ENCODE measurements around the gene ABCA12.

ABCA12 gene

DNA sequence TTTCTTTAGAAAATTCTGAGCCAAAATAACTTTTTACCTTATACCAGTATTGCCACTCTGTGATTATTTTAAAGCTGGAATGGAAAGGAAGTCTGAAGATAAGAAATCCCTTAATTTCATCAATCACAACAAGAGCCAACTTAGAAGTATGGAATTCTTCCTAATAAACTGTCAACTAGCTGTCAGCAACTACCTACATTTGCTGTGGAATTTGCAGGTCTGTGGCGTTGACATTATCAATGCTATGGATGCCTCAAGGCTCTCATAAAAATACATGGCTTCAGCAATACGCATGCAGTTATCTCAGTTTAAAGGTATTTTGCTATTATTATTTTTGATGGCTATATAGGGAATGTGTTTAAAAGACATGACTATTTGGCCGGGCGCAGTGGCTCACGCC lies 108.5 kb downstream of the ABCA12 start:
- TF ChIP-seq TAF1 (IDR thresholded peaks at IDR 0.05; ENCODE audit: borderline replicate concordance, insufficient read depth, low read length): no peak
- TF ChIP-seq, protein P1, sequence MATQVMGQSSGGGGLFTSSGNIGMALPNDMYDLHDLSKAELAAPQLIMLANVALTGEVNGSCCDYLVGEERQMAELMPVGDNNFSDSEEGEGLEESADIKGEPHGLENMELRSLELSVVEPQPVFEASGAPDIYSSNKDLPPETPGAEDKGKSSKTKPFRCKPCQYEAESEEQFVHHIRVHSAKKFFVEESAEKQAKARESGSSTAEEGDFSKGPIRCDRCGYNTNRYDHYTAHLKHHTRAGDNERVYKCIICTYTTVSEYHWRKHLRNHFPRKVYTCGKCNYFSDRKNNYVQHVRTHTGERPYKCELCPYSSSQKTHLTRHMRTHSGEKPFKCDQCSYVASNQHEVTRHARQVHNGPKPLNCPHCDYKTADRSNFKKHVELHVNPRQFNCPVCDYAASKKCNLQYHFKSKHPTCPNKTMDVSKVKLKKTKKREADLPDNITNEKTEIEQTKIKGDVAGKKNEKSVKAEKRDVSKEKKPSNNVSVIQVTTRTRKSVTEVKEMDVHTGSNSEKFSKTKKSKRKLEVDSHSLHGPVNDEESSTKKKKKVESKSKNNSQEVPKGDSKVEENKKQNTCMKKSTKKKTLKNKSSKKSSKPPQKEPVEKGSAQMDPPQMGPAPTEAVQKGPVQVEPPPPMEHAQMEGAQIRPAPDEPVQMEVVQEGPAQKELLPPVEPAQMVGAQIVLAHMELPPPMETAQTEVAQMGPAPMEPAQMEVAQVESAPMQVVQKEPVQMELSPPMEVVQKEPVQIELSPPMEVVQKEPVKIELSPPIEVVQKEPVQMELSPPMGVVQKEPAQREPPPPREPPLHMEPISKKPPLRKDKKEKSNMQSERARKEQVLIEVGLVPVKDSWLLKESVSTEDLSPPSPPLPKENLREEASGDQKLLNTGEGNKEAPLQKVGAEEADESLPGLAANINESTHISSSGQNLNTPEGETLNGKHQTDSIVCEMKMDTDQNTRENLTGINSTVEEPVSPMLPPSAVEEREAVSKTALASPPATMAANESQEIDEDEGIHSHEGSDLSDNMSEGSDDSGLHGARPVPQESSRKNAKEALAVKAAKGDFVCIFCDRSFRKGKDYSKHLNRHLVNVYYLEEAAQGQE (IDR thresholded peaks at IDR 0.05; ENCODE audit: insufficient read depth in 1 of 2, low read depth in 2 of 2, low read length in 2 of 2): no peak
- TF ChIP-seq SIN3A (IDR thresholded peaks at IDR 0.05; ENCODE audit: borderline replicate concordance, insufficient read depth, low read length): no peak
- TF ChIP-seq FOXP2 (optimal IDR thresholded peaks at IDR 0.05; ENCODE audit: borderline replicate concordance, extremely low read depth, extremely low read length, insufficient read depth): no peak

DNA sequence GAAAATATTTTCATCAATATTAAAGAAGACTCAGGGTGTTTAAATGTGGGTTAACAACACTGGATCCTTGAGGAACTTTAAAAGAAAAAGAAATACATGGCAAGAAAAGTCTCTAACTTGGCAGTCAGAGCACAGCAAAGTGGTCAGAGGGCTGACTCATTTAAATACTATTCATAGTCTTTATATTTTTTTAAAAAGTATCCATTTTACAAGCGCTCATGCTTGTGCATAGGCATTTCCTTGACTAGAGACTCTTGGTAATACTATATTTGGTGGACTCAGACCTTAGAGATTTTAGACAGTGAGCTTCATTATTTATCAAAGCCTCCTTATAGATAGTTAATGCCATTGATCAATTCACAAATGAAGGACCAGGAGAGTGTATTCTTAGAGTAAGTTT lies 110.2 kb downstream of the ABCA12 start:
- no peak for TF ChIP-seq SIN3A (IDR thresholded peaks at IDR 0.05; ENCODE audit: borderline replicate concordance, insufficient read depth, low read length)
- TF ChIP-seq, protein P1 (IDR thresholded peaks at IDR 0.05; ENCODE audit: insufficient read depth in 1 of 2, low read depth in 2 of 2, low read length in 2 of 2): no peak
- no peak for TF ChIP-seq POLR2AphosphoS5 (IDR thresholded peaks at IDR 0.05; ENCODE audit: low read depth, low read length)
- TF ChIP-seq TAF1 (IDR thresholded peaks at IDR 0.05; ENCODE audit: borderline replicate concordance, insufficient read depth, low read length): no peak
- TF ChIP-seq FOXP2 (optimal IDR thresholded peaks at IDR 0.05; ENCODE audit: borderline replicate concordance, extremely low read depth, extremely low read length, insufficient read depth): no peak

DNA sequence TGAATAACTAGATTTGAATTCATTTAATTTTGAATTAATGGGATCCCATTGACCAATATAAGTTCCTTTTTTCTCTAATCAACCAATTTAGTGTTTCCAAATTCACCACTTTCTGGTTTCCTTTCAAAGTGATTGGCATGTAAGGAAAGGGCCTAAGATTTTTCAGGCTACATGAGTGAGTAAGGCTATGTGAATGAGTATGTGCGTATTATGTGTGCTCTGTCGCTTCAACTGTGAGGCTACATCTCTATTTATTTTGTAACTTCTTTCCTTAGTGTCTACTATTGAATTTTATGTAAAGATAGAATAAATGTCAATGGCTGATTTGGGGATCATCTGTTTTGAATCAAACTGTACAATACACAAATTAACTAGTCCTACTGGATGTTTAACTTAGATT lies 110.6 kb downstream of the ABCA12 start:
- TF ChIP-seq SIN3A (IDR thresholded peaks at IDR 0.05; ENCODE audit: borderline replicate concordance, insufficient read depth, low read length) (no peak), POLR2AphosphoS5 (IDR thresholded peaks at IDR 0.05; ENCODE audit: low read depth, low read length) (no peak), TAF1 (IDR thresholded peaks at IDR 0.05; ENCODE audit: borderline replicate concordance, insufficient read depth, low read length) (no peak), FOXP2 (optimal IDR thresholded peaks at IDR 0.05; ENCODE audit: borderline replicate concordance, extremely low read depth, extremely low read length, insufficient read depth) (no peak)
- TF ChIP-seq, protein P1 (IDR thresholded peaks at IDR 0.05; ENCODE audit: insufficient read depth in 1 of 2, low read depth in 2 of 2, low read length in 2 of 2): no peak

DNA sequence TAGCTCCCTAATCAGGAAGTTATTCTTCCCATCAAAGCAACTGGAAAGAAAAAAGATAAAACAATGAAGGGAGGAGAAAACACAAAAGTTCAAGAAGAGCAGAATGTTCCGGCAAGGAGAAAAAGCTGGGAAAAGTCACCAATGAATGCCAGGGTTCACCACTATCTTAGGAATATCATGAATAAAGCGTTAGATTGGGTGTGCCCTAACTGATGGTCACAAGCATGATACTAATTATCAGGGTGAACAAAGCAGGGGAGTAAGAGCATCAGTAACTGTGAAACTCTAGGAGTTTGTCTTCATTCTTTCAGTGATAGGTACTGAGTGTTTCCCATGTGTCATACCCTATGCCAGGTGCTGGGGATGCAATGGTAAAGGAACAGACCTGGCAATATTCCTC lies 115.5 kb downstream of the ABCA12 start:
- TF ChIP-seq, protein P1 (IDR thresholded peaks at IDR 0.05; ENCODE audit: insufficient read depth in 1 of 2, low read depth in 2 of 2, low read length in 2 of 2): no peak
- no peak for TF ChIP-seq TAF1 (IDR thresholded peaks at IDR 0.05; ENCODE audit: borderline replicate concordance, insufficient read depth, low read length)
- TF ChIP-seq POLR2AphosphoS5 (IDR thresholded peaks at IDR 0.05; ENCODE audit: low read depth, low read length): no peak
- TF ChIP-seq FOXP2 (optimal IDR thresholded peaks at IDR 0.05; ENCODE audit: borderline replicate concordance, extremely low read depth, extremely low read length, insufficient read depth): no peak
- TF ChIP-seq SIN3A (IDR thresholded peaks at IDR 0.05; ENCODE audit: borderline replicate concordance, insufficient read depth, low read length): no peak

DNA sequence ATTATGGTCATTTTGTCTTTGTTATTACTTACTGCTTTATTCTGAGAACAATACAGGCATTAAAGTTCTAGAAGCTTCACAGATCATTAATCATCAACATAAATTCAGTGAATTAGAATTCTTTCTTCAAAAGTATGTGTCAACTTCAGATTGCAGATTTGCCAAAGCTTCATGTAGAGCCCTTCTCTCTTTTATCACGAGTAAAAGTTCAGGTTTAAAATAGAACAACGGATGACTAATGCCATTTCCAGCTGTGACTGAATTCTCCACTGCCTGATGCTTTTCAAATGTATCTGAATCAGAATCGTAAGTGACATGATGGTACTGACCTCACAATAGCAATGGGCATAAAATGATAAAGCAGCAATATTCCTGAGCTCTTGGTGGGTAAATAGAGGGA lies 116.0 kb downstream of the ABCA12 start:
- TF ChIP-seq SIN3A (IDR thresholded peaks at IDR 0.05; ENCODE audit: borderline replicate concordance, insufficient read depth, low read length) (no peak), FOXP2 (optimal IDR thresholded peaks at IDR 0.05; ENCODE audit: borderline replicate concordance, extremely low read depth, extremely low read length, insufficient read depth) (no peak), POLR2AphosphoS5 (IDR thresholded peaks at IDR 0.05; ENCODE audit: low read depth, low read length) (no peak), TAF1 (IDR thresholded peaks at IDR 0.05; ENCODE audit: borderline replicate concordance, insufficient read depth, low read length) (no peak)
- TF ChIP-seq, protein P1 (IDR thresholded peaks at IDR 0.05; ENCODE audit: insufficient read depth in 1 of 2, low read depth in 2 of 2, low read length in 2 of 2): no peak

All from PFSK-1 (cell line).